Heart left ventricle (tissue), 16 donors: ENCODE measurements around the gene NR1I3. TPM values are rescaled to one million over a fixed set of nuclear protein-coding genes. Genes with fewer than 3 reads are reported as not detected.

Experiments used
- ATAC-seq, 4 donors: fragments of 200-7000 bp; cut with Tn5 transposase; one replicate each; pipeline ENCODE4 v1.9.1; 2020 to 2022; ENCODE audit warnings: moderate library complexity in 4 of 4, mild to moderate bottlenecking in 3 of 4, moderate number of reproducible peaks in 1 of 4
- DNase-seq, 5 donors: peaks; one replicate each; pipeline ENCODE4 v3.0.0-alpha.2; 2020
- H3K27ac ChIP-seq, 12 donors: fragments of 200-600 bp; sonication (generic) in 4 of 12; one replicate each; pipeline versions ENCODE4 v1.5.0 to v1.8.0; 2016 to 2022; ENCODE audit warnings: mild to moderate bottlenecking in 2 of 12
- H3K27me3 ChIP-seq, 9 donors: fragments of 200-600 bp; sonication (generic) in 2 of 9; one replicate each; pipeline versions ENCODE4 v1.5.1 to v1.8.0; 2016 to 2022; ENCODE audit warnings: mild to moderate bottlenecking in 3 of 9
- H3K36me3 ChIP-seq, 9 donors: fragments of 200-600 bp; sonication (generic) in 2 of 9; one replicate each; pipeline versions ENCODE4 v1.5.0 to v1.8.0; 2018 to 2022; ENCODE audit warnings: mild to moderate bottlenecking in 2 of 9
- H3K4me1 ChIP-seq, 12 donors: fragments of 200-600 bp; sonication (generic) in 4 of 12; one replicate each; pipeline versions ENCODE4 v1.5.0 to v1.8.0; 2016 to 2022; ENCODE audit warnings: mild to moderate bottlenecking in 3 of 12
- H3K4me3 ChIP-seq, 12 donors: fragments of 200-600 bp; sonication (generic) in 4 of 12; one replicate each; pipeline versions ENCODE4 v1.5.0 to v1.8.0; 2017 to 2022; ENCODE audit warnings: mild to moderate bottlenecking in 9 of 12, moderate library complexity in 4 of 12
- H3K9me3 ChIP-seq, 12 donors: fragments of 200-600 bp; sonication (generic) in 4 of 12; one replicate each; pipeline versions ENCODE4 v1.5.0 to v1.8.0; 2016 to 2022; ENCODE audit warnings: mild to moderate bottlenecking in 1 of 12
- CTCF ChIP-seq, 12 donors: fragments of 200-600 bp; sonication (generic) in 4 of 12; IDR thresholded peaks; one replicate each; pipeline versions ENCODE4 v1.5.0 to v1.8.0; 2018 to 2022; ENCODE audit warnings: antibody characterized with exemption in 12 of 12, mild to moderate bottlenecking in 5 of 12
- POLR2A ChIP-seq, 2 donors: fragments of 450-650 bp; IDR thresholded peaks; one replicate each; pipeline ENCODE4 v1.6.1; 2017; ENCODE audit warnings: antibody characterized with exemption in 2 of 2, mild to moderate bottlenecking in 2 of 2, moderate library complexity in 2 of 2
- WGBS, 4 donors: extraction: QIAGEN DNeasy Blood & Tissue Kit in 2 of 4; methylation state at CpG; one replicate each; pipeline versions ENCODE4 v1.1.5 to v1.1.7; 2013 to 2018; 5-methylcytosine and 5-hydroxymethylcytosine counted together
- intact Hi-C, 10 donors: fragments of 100-400 bp; cut with DNase I; formaldehyde crosslinking; loops; one replicate each; pipeline versions ENCODE4 v1.11.1 to v1.14.2; 2022
- polyA plus RNA-seq, 2 donors: library from polyadenylated mRNA; stranded (reverse); fragments of 200-250 nt; gene quantifications; one replicate each; pipeline ENCODE4 v1.2.3, GENCODE V29; 2013
- total RNA-seq, 9 donors: library from RNA; depleted of rRNA in 2 of 9; stranded (reverse); fragments of >200 nt in 2 of 9; fragmentation: NEBNext Ultra II Directional in 3 of 9; extraction: Animal tissue kit (Norgen Biotek cat#: 25700) in 3 of 9; gene quantifications; one replicate each; pipeline versions ENCODE4 v1.1.0 to v1.2.4, GENCODE V29; 2016 to 2023
- donor health status: ischemic (EF 13 %, LVEDD 7.1; RV severe dilation, severe dysfunction).
- donor health status: healthy with polysubstance abuse.
- donor health status: DM: no; HTN: yes; CAD: no.
- donor health status: DM: no; HTN: no; CAD: no.
- donor health status: ischemic (EF 25% LVEDD 6.9; RV normal size, moderate dysfunction).
- donor health status: ischemic (EF 25% LVEDD 5.7; RV mildly dilated, moderate dysfunction).
- donor health status: healthy.
- donor health status: DM: yes; HTN: yes; CAD: no.
- donor health status: ischemic (EF 35%, LVEDD 5.7; RV mildly dilated, moderate dysfunction).
- donor health status: nonischemic (EF 11% LVEDD 7.7; RV severe dilation, severe dysfunction).
- donor health status: DM: yes; HTN: yes; CAD: no.
- donor health status: PGD.
- donor health status: ischemic (EF 29% LVEDD 5.4; RV normal size, mild dysfunction).
- donor health status: nonischemic (EF 23%, LVEDD 6.1; RV moderate dilation, normal function).

The NR1I3 gene
- total and polyA plus RNA-seq, 11 donors = 0.23 TPM; not detected in 10

GRCh38 chr1:161260376-161261260, 22.6 kb upstream of the NR1I3 start:
- no peak overlapping the region for H3K27ac ChIP-seq

GRCh38 chr1:161259765-161260164, 21.8 kb upstream of the NR1I3 start:
- Histone ChIP-seq H3K4me3 (no peak overlapping the region), H3K36me3 (no peaks in the 10 kb centered on the region), H3K4me1 (peaks cover 0 to 9% (median 6%) of the 10 kb centered on the region in 12 donors), H3K27ac (no peak overlapping the region), H3K27me3 (peaks cover 13 to 44% (median 33%) of the 10 kb centered on the region in 9 donors), H3K9me3 (peaks cover 0 to 17% (median 10%) of the 10 kb centered on the region in 12 donors)
- 80 to 92% (median 83%) methylated on average over 1 of the region's 1 CpG for WGBS, 4 donors
- no peak for ATAC-seq
- DNase-seq = no peak
- TF ChIP-seq POLR2A (IDR thresholded peaks at IDR 0.05) (no peak), CTCF (IDR thresholded peaks at IDR 0.05) (no peak)
- intact Hi-C loops = no loop called here

More at GRCh38 chr1:161260376-161261260, 22.6 kb upstream of the NR1I3 start:
- Histone ChIP-seq H3K4me3 (no peak overlapping the region), H3K9me3 (peaks cover 0 to 17% (median 10%) of the 10 kb centered on the region in 12 donors), H3K4me1 (peaks cover 0 to 9% (median 6%) of the 10 kb centered on the region in 12 donors), H3K36me3 (no peaks in the 10 kb centered on the region), H3K27me3 (peaks cover 13 to 44% (median 33%) of the 10 kb centered on the region in 9 donors)
- WGBS, 4 donors = 54 to 64% (median 58%) methylated on average over 9 of the region's 9 CpGs
- intact Hi-C loops = no loop called here
- TF ChIP-seq CTCF (IDR thresholded peaks at IDR 0.05) (no peak), POLR2A (IDR thresholded peaks at IDR 0.05) (no peak)
- ATAC-seq (no peak), DNase-seq (no peak)

GRCh38 chr1:161259345-161259702, 21.3 kb upstream of the NR1I3 start:
- Histone ChIP-seq H3K4me1 (peaks cover 0 to 9% (median 6%) of the 10 kb centered on the region in 12 donors), H3K9me3 (peaks cover 0 to 17% (median 10%) of the 10 kb centered on the region in 12 donors), H3K4me3 (peak overlapping the region in 5 of 12 donors; percentile 45 to 57 (median 48)), H3K36me3 (no peaks in the 10 kb centered on the region), H3K27me3 (peaks cover 13 to 44% (median 33%) of the 10 kb centered on the region in 9 donors), H3K27ac (no peak overlapping the region)
- ATAC-seq = no peak
- no peak for DNase-seq
- WGBS, 4 donors = 42 to 55% (median 47%) methylated on average over 4 to 6 of the region's 6 CpGs
- intact Hi-C loops = no loop called here
- TF ChIP-seq POLR2A (IDR thresholded peaks at IDR 0.05) (no peak), CTCF (IDR thresholded peaks at IDR 0.05) (no peak)
